ENCODE data around the gene SLC2A4. TPM values are rescaled to one million over a fixed set of nuclear protein-coding genes. Genes with fewer than 3 reads are reported as not detected.
A peak's percentile ranks its signal among the peaks of the same experiment; 100 is the strongest.
"Not testable (repeated sequence)": the region's sequence is repeated elsewhere in the genome, so short reads cannot be mapped to it uniquely, and the experiment has no call there.

The SLC2A4 gene
- total RNA-seq, 2 donors from 2014 or later: 13.5 to 21.3 TPM

DNA sequence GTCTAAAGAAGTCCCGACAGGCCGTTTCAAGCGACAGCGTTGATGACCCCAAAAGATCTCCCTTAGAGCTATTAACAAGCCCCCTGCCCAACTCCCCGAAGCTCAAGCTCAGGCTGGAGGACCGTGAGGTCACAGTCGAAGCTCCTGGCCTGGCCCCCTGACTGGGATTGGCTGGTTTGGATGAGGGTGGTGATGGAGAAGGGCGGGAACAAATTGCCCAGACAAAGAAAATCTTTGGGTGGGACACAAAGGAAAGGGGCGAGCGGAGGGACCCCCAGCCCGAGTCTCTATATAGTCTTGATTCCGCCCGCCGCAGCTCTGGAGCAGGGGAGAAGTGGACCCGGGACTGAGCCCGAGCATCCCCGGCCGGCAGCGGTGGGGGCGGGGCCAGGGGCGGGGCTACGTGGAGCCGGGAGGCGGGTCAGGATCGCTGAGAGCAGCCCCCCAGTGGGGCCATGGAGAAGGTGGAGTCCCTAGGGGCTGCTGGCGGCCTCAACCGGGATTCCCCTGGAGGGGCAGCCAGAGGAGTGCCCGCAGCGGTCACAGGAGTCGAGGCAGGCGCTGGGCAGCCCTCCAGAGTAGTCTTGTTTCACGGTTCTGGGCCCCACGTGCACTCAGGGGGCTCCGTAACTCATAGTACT lies 48.6 kb downstream of the SLC2A4 start:
- intact Hi-C loops (cut with DNase I): no loop called here
- DNase-seq (ENCODE audit: low spot score): peak; percentile 94

DNA sequence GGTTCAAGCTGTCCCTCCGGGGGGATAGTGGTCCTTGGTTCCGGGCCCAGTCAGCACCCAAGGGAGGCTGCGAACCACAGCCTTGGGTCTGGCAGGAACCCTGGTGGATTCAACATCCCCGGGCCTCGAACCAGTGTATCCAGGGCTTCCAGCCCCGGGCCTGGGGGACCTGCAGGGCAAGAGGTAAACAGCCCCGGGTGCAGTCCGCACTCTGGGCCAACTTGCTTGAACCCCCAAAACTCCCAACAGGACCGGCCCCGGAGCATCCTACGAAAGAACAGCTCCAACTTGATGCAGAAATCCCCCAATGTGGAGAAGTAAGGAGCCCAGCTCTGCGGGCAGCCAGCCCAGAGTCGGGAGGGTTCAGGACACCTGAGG lies 49.1 kb downstream of the SLC2A4 start:
- DNase-seq (ENCODE audit: low spot score): no peak
- intact Hi-C loops (cut with DNase I): no loop called here

DNA sequence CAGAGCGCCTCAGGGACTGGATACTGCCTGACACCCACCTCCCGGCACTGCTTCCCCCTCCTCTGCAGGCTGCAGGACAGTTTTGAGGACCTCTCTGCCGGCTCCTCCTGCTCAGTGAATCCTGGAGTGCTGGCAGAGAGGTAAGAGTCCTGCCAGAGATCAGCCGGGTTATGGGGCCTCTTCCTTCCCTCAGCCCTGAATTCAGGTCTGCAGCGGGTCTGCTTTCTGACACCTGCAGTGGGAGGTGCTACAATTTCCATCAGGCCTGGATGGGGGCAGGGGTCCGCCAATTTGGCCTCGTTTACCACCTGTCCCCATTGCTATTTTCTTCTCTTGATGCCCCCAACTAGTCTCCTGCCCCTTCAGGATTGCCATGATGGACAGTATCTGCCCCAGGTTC lies 50.6 kb downstream of the SLC2A4 start:
- intact Hi-C loops (cut with DNase I): no loop called here
- no peak for DNase-seq (ENCODE audit: low spot score)

DNA sequence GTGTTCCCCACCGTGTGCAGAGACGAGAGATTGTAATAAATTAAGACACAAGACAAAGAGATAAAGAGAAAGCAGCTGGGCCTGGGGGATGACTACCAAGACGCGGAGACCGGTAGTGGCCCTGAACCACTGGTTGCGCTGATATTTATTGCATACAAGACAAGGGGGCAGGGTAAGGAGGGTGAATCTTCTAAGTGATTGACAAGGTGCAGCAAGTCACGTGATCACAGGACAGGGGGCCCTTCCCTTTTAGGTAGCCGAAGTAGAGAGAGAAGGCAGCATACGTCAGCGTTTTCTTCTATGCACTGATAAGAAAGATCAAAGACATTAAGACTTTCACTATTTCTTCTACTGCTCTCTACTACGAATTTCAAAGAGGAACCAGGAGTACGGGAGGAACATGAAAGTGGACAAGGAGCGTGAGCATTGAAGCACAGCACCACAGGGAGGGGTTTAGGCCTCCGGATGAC lies 51.1 kb downstream of the SLC2A4 start:
- DNase-seq (ENCODE audit: low spot score); intact Hi-C loops (cut with DNase I): not testable (repeated sequence)

DNA sequence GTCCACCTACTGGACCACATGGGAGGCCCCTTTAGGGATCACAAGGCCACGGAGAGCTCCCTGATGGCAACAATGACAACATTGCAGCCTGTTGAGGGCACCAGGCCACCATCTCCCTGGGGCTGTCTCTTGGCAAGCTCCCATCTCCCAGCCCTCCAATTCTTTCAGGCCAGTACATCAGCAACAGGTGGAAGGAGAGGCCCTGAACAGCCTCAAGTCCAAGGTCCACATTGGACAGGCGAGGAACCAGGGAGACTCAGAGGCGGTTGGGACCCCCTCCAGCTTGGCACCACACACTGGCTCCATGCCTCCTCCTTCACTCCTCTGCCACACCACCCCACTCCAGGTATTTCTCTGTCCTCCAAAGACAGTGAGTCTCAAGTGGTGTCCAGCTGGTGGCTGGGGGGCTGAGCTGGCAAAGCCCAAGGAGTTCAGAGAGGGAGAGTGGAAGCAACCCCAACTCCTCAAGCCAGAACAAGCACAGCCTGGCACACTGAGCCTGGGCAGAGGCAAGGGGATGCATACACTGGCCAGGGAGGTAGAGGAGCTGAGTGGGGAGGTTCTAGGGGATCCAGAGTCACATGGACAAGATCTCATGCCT lies 53.5 kb downstream of the SLC2A4 start:
- intact Hi-C loops (cut with DNase I): no loop called here
- no peak for DNase-seq (ENCODE audit: low spot score)

DNA sequence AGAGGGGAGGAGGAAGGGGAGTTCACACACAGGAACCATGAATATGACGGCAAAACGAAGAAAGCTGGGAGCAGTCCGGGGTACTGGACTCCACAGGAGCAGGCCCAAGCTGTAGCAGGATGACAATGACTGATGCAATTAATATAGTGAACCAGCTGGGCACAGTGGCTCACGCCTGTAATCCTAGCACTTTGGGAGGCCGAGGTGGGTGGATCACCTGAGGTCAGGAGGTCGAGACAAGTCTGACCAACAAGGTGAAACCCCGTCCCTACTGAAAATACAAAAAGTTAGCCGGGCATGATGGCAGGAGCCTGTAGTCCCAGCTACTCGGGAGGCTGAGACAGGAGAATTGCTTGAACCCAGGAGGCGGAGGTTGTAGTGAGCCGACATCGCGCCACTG lies 54.2 kb downstream of the SLC2A4 start:
- DNase-seq (ENCODE audit: low spot score); intact Hi-C loops (cut with DNase I): not testable (repeated sequence)

DNA sequence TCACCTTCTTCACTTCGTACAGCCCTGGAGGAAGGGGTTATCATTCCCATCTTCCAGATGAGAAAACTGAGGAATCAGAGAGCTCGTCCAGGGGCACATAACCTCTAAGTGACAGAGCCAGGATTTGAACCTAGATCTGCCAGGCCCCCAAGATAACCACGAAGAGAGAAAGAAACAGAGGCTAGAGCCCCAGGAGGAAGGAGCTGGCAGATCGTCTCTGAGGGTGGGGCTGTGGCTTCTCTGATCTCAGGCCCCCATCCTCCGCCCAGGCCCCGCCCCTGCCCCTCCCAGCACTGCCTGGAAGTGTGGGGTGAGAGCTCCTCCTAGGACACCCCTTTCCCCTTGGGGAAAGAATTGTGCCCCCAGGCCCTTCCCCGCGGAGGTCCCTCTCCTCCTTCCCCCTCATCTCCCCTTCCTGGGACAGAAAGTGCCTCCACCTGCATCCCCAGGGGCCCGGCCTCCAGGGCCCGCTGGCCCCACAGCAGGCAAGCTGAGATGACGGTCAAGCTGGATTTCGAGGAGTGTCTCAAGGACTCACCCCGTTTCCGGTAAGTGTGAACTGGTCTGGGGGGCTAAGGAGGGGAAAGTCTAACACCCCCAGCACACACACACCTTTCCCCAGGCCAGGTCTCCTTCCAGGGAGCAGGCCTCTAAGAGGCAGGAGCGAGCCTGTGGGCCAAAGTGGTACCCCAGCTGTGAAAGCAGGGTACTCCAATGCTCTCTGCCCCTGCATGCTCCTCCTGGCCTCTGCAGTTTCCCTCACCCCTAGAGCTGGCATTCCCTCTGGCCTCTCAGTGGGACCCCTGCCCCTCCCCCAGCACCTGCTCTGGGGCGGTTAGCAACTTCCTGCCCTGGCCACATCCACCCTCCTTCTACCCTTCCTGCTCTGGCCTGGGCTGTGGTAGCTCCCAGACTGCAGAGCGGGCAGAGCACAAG lies 55.0 kb downstream of the SLC2A4 start, which contains the start of gene ACAP1:
Gene ACAP1, plus strand, starts transcription at position 290 of the 936 bp plus-strand sequence. Its CDS starts 206 bp downstream, at position 496.
- no peak for DNase-seq (ENCODE audit: low spot score)
- intact Hi-C loops (cut with DNase I): no loop called here

DNA sequence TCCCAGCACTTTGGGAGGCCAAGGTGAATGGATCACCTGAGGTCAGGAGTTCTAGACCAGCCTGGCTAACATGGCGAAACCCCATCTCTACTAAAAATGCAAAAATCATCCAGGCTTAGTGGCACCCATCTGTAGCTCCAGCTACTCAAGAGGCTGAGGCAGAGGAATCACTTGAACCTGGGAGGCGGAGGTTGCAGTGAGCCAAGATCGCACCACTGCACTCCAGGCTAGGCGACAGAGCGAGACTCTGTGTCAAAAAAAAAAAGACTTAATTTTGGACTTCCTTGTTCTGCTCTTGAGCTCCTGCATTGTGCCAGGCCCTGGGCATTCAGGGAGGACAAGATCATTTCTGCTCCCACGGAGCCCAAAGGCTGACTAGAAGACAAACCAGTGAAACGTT lies 56.1 kb downstream of the SLC2A4 start:
- intact Hi-C loops (cut with DNase I); DNase-seq (ENCODE audit: low spot score): not testable (repeated sequence)

Other genes with a start within 250 kb of the SLC2A4 start
- gene SLC16A13, start 245.7 kb upstream of the SLC2A4 start, total RNA-seq: 1 to 10 TPM; 1.5 to 1.6 TPM
- gene SLC16A11, start 237.6 kb upstream of the SLC2A4 start, total RNA-seq: 1 to 10 TPM in 1 of 2 donors, under 1 TPM in 1; 0.52 to 1.3 TPM
- gene CLEC10A, start 201.5 kb upstream of the SLC2A4 start, total RNA-seq: 10 to 100 TPM in 1 of 2 donors, 1 to 10 TPM in 1; 5.9 to 13.9 TPM
- 1 to 10 TPM in 1 of 2 donors, under 1 TPM in 1; 0.90 to 1.3 TPM for gene ASGR2, start 166.9 kb upstream of the SLC2A4 start, total RNA-seq
- 1 to 10 TPM; 1.2 to 2.2 TPM for gene ASGR1, start 102.3 kb upstream of the SLC2A4 start, total RNA-seq
- 10 to 100 TPM; 20.8 to 21.2 TPM for gene DLG4, start 61.9 kb upstream of the SLC2A4 start, total RNA-seq
- 100 to 1,000 TPM; 444 to 567 TPM for gene ACADVL, start 61.8 kb upstream of the SLC2A4 start, total RNA-seq
- 10 to 100 TPM; 21.9 to 26.7 TPM for gene DVL2, start 47.2 kb upstream of the SLC2A4 start, total RNA-seq
- 10 to 100 TPM; 20.4 to 27.5 TPM for gene PHF23, start 42.3 kb upstream of the SLC2A4 start, total RNA-seq
- gene GABARAP, start 39.3 kb upstream of the SLC2A4 start, total RNA-seq: 100 to 1,000 TPM; 341 to 405 TPM
- gene CTDNEP1, start 30.0 kb upstream of the SLC2A4 start, total RNA-seq: 10 to 100 TPM; 79.5 to 89.2 TPM
- gene ELP5, start 29.5 kb upstream of the SLC2A4 start, total RNA-seq: 10 to 100 TPM; 36.5 to 40.0 TPM
- 1 to 10 TPM; 1.6 to 4.4 TPM for gene CLDN7, start 19.2 kb upstream of the SLC2A4 start, total RNA-seq
- 1 to 10 TPM; 1.7 to 1.8 TPM for gene YBX2, start 12.9 kb downstream of the SLC2A4 start, total RNA-seq
- 100 to 1,000 TPM; 275 to 328 TPM for gene EIF5A, start 25.9 kb downstream of the SLC2A4 start, total RNA-seq
- gene GPS2, start 33.6 kb downstream of the SLC2A4 start, total RNA-seq: 10 to 100 TPM; 47.0 to 47.9 TPM
- 10 to 100 TPM; 20.0 to 22.8 TPM for gene NEURL4, start 47.6 kb downstream of the SLC2A4 start, total RNA-seq
- 10 to 100 TPM; 11.9 to 15.2 TPM for gene ACAP1, start 54.8 kb downstream of the SLC2A4 start, total RNA-seq
- 10 to 100 TPM in 1 of 2 donors, 1 to 10 TPM in 1; 8.8 to 10.0 TPM for gene KCTD11, start 70.4 kb downstream of the SLC2A4 start, total RNA-seq
- not detected for gene TMEM95, start 73.4 kb downstream of the SLC2A4 start, total RNA-seq
- gene TNK1, start 99.4 kb downstream of the SLC2A4 start, total RNA-seq: 1 to 10 TPM; 1.6 to 1.8 TPM
- gene PLSCR3, start 112.8 kb downstream of the SLC2A4 start, total RNA-seq: 10 to 100 TPM; 31.8 to 37.6 TPM
- gene TMEM256, start 122.4 kb downstream of the SLC2A4 start, total RNA-seq: 10 to 100 TPM; 39.3 to 65.5 TPM
- gene NLGN2, start 126.1 kb downstream of the SLC2A4 start, total RNA-seq: 10 to 100 TPM; 31.6 to 34.2 TPM
- not detected for gene SPEM1, start 138.6 kb downstream of the SLC2A4 start, total RNA-seq
- not detected for gene SPEM2, start 143.9 kb downstream of the SLC2A4 start, total RNA-seq
- gene SPEM3, start 147.1 kb downstream of the SLC2A4 start, total RNA-seq: not detected
- gene TMEM102, start 153.7 kb downstream of the SLC2A4 start, total RNA-seq: 1 to 10 TPM; 1.8 to 3.0 TPM
- 1 to 10 TPM; 2.7 to 3.8 TPM for gene FGF11, start 157.8 kb downstream of the SLC2A4 start, total RNA-seq
- 10 to 100 TPM in 1 of 2 donors, 1 to 10 TPM in 1; 7.8 to 10.5 TPM for gene CHRNB1, start 163.3 kb downstream of the SLC2A4 start, total RNA-seq
- 10 to 100 TPM; 67.3 to 67.9 TPM for gene ZBTB4, start 197.9 kb downstream of the SLC2A4 start, total RNA-seq
- gene SLC35G6, start 199.7 kb downstream of the SLC2A4 start, total RNA-seq: not detected
- 10 to 100 TPM; 65.5 to 70.0 TPM for gene POLR2A, start 202.6 kb downstream of the SLC2A4 start, total RNA-seq